MM.1S (cell line): Measurements from ENCODE around the gene CNTNAP2.

ENCODE experiments used
- DNase-seq: peaks from one replicate; pipeline ENCODE4 v3.0.0-alpha.2; 2015
- H2AFZ ChIP-seq: fragments of 300-600 bp; sonication (generic); 2 replicates; pipeline ENCODE4 v1.6.0; 2016; ENCODE audit warnings: antibody characterized with exemption, low read length
- H3F3A ChIP-seq: fragments of 300-600 bp; sonication (generic); 2 replicates; pipeline ENCODE4 v1.6.1; 2016; ENCODE audit warnings: mild to moderate bottlenecking, antibody characterized with exemption, low read length, moderate library complexity, mixed read lengths; ENCODE audit not compliant: insufficient read depth
- H3K27ac ChIP-seq: fragments of 300-600 bp; sonication (generic); 2 replicates; pipeline ENCODE4 v1.5.1; 2016; ENCODE audit warnings: mild to moderate bottlenecking, low read length
- H3K27me3 ChIP-seq: fragments of 300-600 bp; sonication (generic); replicated peaks from 2 replicates; pipeline ENCODE4 v1.6.0; 2016; ENCODE audit warnings: low read length; ENCODE audit not compliant: insufficient read depth
- H3K36me3 ChIP-seq: fragments of 300-600 bp; sonication (generic); replicated peaks from 2 replicates; pipeline ENCODE4 v1.6.1; 2016; ENCODE audit warnings: mild to moderate bottlenecking, low read length, mixed read lengths; ENCODE audit not compliant: insufficient read depth
- H3K4me1 ChIP-seq: fragments of 300-600 bp; sonication (generic); 2 replicates; pipeline ENCODE4 v1.6.1; 2016; ENCODE audit warnings: low read length, mixed read lengths
- H3K4me2 ChIP-seq: fragments of 300-600 bp; sonication (generic); 2 replicates; pipeline ENCODE4 v1.6.0; 2016; ENCODE audit warnings: low read depth, low read length
- H3K4me3 ChIP-seq: fragments of 300-600 bp; sonication (generic); 2 replicates; pipeline ENCODE4 v1.5.1; 2016; ENCODE audit warnings: low read length, mixed read lengths
- H3K79me2 ChIP-seq: fragments of 300-600 bp; sonication (generic); 2 replicates; pipeline ENCODE4 v1.6.1; 2016; ENCODE audit warnings: mixed run types, low read length, mixed read lengths
- H3K9ac ChIP-seq: fragments of 300-600 bp; sonication (generic); 2 replicates; pipeline ENCODE4 v1.6.1; 2016; ENCODE audit warnings: low read length, mixed read lengths
- H3K9me2 ChIP-seq: fragments of 300-600 bp; sonication (generic); replicated peaks from 2 replicates; pipeline ENCODE4 v1.6.1; 2016; ENCODE audit warnings: mild to moderate bottlenecking, low read length, mixed read lengths; ENCODE audit not compliant: insufficient read depth
- H3K9me3 ChIP-seq: fragments of 300-600 bp; sonication (generic); replicated peaks from 2 replicates; pipeline ENCODE4 v1.6.1; 2016; ENCODE audit warnings: mild to moderate bottlenecking, low read length, mixed read lengths; ENCODE audit not compliant: insufficient read depth
- H4K20me1 ChIP-seq: fragments of 300-600 bp; sonication (generic); 2 replicates; pipeline ENCODE4 v1.6.1; 2016; ENCODE audit warnings: mild to moderate bottlenecking, low read length, moderate library complexity, mixed read lengths; ENCODE audit not compliant: insufficient read depth
- CTCF ChIP-seq: fragments of 300-600 bp; sonication (generic); IDR thresholded peaks from 2 replicates; pipeline ENCODE4 v1.5.1; 2016; ENCODE audit warnings: antibody characterized with exemption, low read length, mixed read lengths
- EZH2 ChIP-seq: fragments of 300-600 bp; sonication (generic); optimal IDR thresholded peaks from 2 replicates; pipeline ENCODE3; 2017; ENCODE audit warnings: low read depth, mild to moderate bottlenecking, antibody characterized with exemption, low read length, mixed read lengths
- EZH2phosphoT487 ChIP-seq: fragments of 300-600 bp; sonication (generic); IDR thresholded peaks from 2 replicates; pipeline ENCODE4 v1.6.1; 2018; ENCODE audit warnings: antibody characterized with exemption, low read length

The CNTNAP2 gene

GRCh38 chr7:148371280-148371937 is 2254.8 kb downstream of the CNTNAP2 start:
- H3K4me1 ChIP-seq: peaks cover 7% of the 10 kb centered on the region
- no peaks in the 10 kb centered on the region for H3K9me2 ChIP-seq
- no peak overlapping the region for H3K27ac ChIP-seq
- no peak overlapping the region for H2AFZ ChIP-seq
- no peak for DNase-seq
- no peaks in the 10 kb centered on the region for H3K36me3 ChIP-seq
- H4K20me1 ChIP-seq: no peaks in the 10 kb centered on the region
- H3K4me2 ChIP-seq: no peak overlapping the region
- H3K79me2 ChIP-seq: no peaks in the 10 kb centered on the region
- H3K9ac ChIP-seq: no peak overlapping the region
- no peak overlapping the region for H3K4me3 ChIP-seq
- H3K27me3 ChIP-seq: no peaks in the 10 kb centered on the region
- TF ChIP-seq EZH2phosphoT487: no peak
- H3K9me3 ChIP-seq: no peaks in the 10 kb centered on the region
- no peaks in the 10 kb centered on the region for H3F3A ChIP-seq

GRCh38 chr7:148374396-148375259 is 2258.0 kb downstream of the CNTNAP2 start:
- Histone ChIP-seq H3K36me3 (no peaks in the 10 kb centered on the region), H3K9ac (no peak overlapping the region), H3F3A (no peaks in the 10 kb centered on the region), H3K27ac (no peak overlapping the region), H3K27me3 (no peaks in the 10 kb centered on the region), H2AFZ (no peak overlapping the region), H3K9me2 (no peaks in the 10 kb centered on the region), H3K4me2 (no peak overlapping the region), H3K4me3 (no peak overlapping the region), H3K79me2 (no peaks in the 10 kb centered on the region), H3K9me3 (no peaks in the 10 kb centered on the region), H4K20me1 (no peaks in the 10 kb centered on the region), H3K4me1 (no peaks in the 10 kb centered on the region)
- TF ChIP-seq EZH2phosphoT487: no peak
- DNase-seq: no peak

- Histone ChIP-seq H2AFZ (no peak overlapping the region), H3K27me3 (no peaks in the 10 kb centered on the region), H3K9ac (no peak overlapping the region), H3F3A (no peaks in the 10 kb centered on the region), H3K27ac (no peak overlapping the region), H3K4me1 (no peaks in the 10 kb centered on the region), H3K9me3 (no peaks in the 10 kb centered on the region), H3K36me3 (no peaks in the 10 kb centered on the region), H4K20me1 (no peaks in the 10 kb centered on the region), H3K79me2 (no peaks in the 10 kb centered on the region), H3K4me3 (no peak overlapping the region), H3K9me2 (no peaks in the 10 kb centered on the region), H3K4me2 (no peak overlapping the region)
- TF ChIP-seq EZH2phosphoT487: no peak
- no peak for TF ChIP-seq CTCF
- no peak for TF ChIP-seq EZH2
- DNase-seq: no peak
Measured at GRCh38 chr7:148379677-148380076, 2263.1 kb downstream of the CNTNAP2 start.

- H4K20me1 ChIP-seq: no peaks in the 10 kb centered on the region
- no peaks in the 10 kb centered on the region for H3K4me1 ChIP-seq
- no peak for DNase-seq
- H3K9me2 ChIP-seq: no peaks in the 10 kb centered on the region
- no peaks in the 10 kb centered on the region for H3F3A ChIP-seq
- no peak overlapping the region for H3K4me3 ChIP-seq
- H3K27ac ChIP-seq: no peak overlapping the region
- H3K9ac ChIP-seq: no peak overlapping the region
- H2AFZ ChIP-seq: no peak overlapping the region
- H3K9me3 ChIP-seq: no peaks in the 10 kb centered on the region
- no peaks in the 10 kb centered on the region for H3K36me3 ChIP-seq
- no peak for TF ChIP-seq EZH2
- no peak for TF ChIP-seq EZH2phosphoT487
- TF ChIP-seq CTCF: no peak
- no peaks in the 10 kb centered on the region for H3K27me3 ChIP-seq
- H3K4me2 ChIP-seq: no peak overlapping the region
- H3K79me2 ChIP-seq: no peaks in the 10 kb centered on the region
Measured at GRCh38 chr7:148380596-148381419, 2264.2 kb downstream of the CNTNAP2 start.
